GM10847 (cell line): ENCODE results near the gene ITPKB.

Experiments used
- POLR2A ChIP-seq: IDR thresholded peaks from 2 replicates; pipeline ENCODE4 v1.6.1; 2011; ENCODE audit not compliant: insufficient read length; ENCODE audit errors: extremely low read depth

ITPKB gene

GRCh38 chr1:226764533-226764932 is 25.5 kb upstream of the ITPKB start:
- TF ChIP-seq POLR2A: no peak

DNA sequence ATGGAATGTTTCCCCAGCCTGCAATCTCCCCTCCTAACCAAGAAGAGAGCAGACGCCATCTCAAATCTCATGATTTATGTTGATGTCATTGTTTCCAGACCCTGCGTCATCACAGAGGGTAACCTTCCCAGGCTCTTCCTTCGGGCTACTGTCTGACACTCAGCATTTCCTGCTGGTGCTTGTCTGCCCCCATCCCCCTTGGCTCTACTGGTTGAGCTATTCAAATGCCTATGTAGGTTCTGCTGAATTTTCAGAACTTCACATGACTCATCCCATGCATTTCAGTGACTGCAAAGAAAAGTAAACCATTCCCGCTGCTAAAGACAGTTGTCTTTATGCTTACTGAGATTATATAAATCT is 24.8 kb upstream of the ITPKB start:
- TF ChIP-seq POLR2A: no peak

DNA sequence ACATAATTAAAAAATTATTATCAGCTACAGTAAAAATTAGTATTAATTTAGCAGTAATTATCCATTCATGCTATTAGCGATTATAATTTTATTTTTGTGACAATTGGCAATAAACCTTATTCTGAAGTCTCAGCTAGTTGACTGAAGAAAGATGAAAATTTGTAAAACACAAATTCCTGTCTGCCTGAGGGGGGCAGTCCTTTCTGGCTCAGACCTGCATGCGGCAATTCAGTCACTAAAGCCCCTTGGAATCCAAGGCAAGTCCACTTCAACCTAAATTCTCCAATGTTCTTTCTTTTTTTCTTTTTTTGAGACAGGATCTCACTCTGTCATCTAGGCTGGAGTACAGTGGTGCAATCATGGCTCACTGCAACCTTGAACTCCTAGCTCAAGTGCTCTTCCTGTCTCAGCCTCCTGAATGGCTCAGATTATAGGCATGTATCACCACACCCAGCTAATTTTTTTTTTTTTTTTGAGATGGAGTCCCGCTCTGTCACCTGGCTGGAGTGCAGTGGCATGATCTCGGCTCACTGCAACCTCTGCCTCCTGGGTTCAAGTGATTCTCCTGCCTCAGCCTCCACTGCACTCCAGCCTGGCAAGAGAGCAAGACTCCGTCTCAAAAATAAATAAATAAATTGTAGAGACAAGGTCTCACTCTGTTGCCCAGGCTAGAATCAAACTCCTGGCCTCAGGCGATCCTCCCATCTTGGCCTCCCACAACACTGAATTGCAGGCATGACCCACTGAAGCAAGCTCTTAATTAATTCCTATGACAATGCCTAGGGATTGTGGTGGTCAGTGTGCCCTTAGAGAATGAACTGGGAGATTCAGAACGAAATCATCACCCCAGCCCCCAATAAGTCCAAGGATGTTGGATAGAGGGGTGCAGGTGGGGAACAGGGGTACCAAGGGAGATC is 24.2 kb upstream of the ITPKB start:
- no peak for TF ChIP-seq POLR2A

DNA sequence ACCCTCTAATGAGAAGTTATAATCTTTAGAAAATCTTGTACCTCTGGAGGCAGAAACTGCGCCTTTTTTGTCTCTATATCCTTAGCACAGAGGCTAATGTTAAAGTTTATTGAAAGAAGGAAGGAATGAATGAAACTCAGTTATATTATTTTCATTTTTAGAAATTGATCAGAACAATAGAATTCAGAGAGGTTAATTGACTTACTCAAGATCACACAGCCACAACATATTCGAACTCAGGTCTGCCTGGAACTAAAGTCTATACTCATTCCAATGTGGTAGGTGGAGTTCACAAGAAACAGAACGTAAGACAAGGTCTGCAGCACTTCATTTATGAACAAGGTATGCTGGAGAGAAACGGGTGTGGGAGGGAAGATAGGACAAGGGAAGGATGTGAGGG is 23.0 kb upstream of the ITPKB start:
- TF ChIP-seq POLR2A: no peak

GRCh38 chr1:226761322-226761721 is 22.2 kb upstream of the ITPKB start:
- TF ChIP-seq POLR2A: no peak

GRCh38 chr1:226754793-226755533 is 15.9 kb upstream of the ITPKB start:
- no peak for TF ChIP-seq POLR2A

- TF ChIP-seq POLR2A: no peak
Observed at GRCh38 chr1:226754097-226754496, 15.0 kb upstream of the ITPKB start.

DNA sequence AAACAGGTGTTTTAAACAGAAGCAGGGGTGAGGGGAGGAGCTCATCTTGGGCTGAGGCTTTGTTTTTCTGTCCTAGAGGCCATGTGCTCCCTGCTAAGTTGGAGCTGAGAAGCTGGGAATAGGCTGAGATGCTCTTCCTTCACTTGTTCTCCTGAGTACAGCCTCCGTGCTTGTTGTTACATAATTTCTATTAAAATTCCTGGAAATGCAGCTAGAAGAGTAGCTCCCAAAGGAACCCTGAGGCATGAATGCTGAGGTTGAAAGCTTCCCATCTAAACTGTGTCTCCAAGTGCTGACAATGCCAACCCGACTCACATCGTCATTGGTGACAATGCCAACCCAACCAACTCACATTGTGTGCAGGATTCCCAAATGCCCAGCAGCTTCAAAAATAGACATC is 12.6 kb upstream of the ITPKB start:
- no peak for TF ChIP-seq POLR2A

DNA sequence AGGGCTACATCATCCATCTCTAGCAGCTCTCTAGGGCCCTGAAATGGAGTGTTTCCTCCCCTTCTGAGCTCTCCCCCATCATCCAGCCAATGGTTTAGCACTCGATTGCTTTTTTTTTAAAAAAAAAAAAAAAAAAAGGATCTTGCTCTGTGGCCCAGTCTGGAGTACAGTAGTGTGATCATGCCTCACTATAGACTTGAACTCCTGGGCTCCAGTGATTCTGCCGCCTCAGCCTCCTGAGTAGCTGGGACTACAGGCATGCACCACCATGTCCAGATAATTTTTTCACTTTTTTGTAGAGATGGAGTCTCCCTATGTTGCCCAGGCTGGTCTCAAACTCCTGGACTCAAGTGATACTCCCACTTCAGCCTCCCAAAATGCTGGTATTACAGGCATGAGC is 12.1 kb upstream of the ITPKB start:
- no peak for TF ChIP-seq POLR2A

DNA sequence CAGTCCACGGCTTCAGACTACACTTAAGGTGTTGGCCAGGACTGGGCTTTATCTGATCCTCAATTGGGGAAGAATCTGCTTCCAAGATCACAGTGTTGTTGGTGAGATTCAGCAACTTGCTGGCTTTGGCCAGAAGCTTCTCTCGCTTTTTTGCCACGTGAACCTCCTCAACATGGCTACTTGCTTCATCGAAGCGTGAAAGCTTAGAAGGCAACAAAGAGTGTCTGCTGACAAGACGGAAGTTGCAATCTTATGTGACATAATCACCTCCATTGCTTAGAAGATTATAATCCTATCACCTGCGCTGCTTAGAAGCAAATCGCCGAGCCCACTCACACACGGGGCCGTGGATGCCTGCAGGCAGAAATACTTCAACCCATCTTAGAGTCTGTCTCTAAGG is 10.4 kb upstream of the ITPKB start:
- TF ChIP-seq POLR2A: no peak

DNA sequence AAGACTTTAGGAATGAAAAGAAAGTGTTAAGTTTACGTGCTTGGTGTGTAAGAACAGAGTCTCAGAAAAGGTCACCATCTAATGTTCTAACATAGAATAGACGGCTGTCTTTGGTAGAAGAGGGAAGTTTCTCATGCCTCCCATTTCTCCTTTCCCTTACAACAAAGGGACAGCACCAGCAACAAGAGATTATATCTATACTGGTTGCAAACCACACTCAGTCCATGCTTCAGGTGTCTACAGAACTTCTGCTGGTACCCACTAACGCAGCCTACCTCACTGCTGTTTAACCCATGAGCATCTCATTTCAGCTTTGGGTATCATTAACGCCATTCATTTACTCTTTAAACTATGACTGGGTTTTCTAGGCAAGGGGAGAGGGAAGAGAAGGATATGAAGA is 9.2 kb upstream of the ITPKB start:
- no peak for TF ChIP-seq POLR2A

GRCh38 chr1:226743259-226743658 is 4.2 kb upstream of the ITPKB start:
- TF ChIP-seq POLR2A: no peak

- no peak for TF ChIP-seq POLR2A
Observed at GRCh38 chr1:226741009-226741408, 1.9 kb upstream of the ITPKB start.

GRCh38 chr1:226739696-226740065 is 599 bp upstream of the ITPKB start:
- TF ChIP-seq POLR2A: no peak

DNA sequence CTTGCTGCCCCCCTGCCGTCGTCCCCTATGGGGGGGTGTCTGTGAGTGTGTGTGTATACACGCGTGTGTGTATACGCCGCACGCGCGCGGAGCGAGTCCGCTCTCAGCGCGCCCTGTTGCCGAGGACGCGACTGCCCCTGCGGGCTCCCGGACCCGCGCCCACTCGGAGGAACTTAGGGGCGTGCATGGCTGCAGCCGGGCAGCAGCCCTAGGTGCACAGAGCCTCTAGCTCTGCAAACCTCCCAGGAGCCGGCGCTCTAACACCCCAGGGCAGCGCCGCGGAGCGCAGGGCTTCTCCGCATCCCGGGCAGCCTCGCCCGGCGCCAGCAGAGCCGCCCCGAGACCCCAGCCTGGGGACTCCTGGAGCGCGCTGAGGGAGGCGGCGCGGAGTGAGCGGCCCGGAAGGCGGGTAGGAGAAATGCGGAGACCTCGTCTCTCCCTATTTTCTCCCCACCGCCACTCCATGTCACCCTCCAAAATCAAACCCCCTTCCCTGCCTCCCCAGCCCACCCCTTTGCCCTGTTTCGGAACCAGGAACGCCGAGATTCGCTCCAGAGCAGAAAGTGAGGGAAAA is 574 bp downstream of the ITPKB start:
- TF ChIP-seq POLR2A: peak; percentile 21

DNA sequence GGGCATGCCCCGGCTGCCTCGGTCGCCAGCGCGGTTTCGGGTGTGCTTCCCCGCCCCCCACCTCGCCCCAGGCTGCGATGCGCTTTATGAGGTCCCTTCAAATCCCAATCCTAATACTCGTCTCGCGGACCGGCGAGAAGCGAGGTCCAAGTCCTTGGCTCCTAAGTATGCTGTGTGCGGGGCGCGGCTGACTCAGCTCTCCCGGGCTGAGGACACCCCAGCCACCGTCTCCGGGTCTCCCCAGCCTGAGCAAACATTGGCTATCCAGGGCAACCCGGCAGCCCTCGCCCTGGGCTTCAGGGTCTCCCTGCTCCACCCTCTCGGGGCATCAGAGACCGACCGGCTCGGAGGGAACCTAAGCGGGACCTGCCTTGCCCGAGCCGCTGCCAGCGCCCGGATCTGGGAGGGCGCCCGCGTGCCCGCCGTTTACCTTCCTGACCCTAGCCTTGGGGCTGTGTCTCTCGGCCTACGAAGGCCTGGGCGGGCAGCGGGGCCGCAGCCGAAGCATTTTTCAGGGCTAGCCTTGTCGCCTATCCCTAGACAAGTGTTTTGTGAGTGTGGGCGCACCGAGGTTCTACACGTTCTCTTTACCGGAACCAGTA is 1.2 kb downstream of the ITPKB start:
- TF ChIP-seq POLR2A: no peak
